Measurements from ENCODE around the gene UBL7. TPM values are rescaled to one million over a fixed set of nuclear protein-coding genes. Genes with fewer than 3 reads are reported as not detected.
"Not testable (repeated sequence)": the region's sequence is repeated elsewhere in the genome, so short reads cannot be mapped to it uniquely, and the experiment has no call there.

The UBL7 gene, protein sequence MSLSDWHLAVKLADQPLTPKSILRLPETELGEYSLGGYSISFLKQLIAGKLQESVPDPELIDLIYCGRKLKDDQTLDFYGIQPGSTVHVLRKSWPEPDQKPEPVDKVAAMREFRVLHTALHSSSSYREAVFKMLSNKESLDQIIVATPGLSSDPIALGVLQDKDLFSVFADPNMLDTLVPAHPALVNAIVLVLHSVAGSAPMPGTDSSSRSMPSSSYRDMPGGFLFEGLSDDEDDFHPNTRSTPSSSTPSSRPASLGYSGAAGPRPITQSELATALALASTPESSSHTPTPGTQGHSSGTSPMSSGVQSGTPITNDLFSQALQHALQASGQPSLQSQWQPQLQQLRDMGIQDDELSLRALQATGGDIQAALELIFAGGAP
- 47.4 and 54.8 TPM in 2 replicates for total RNA-seq

GRCh38 chr15:74460871-74461846 is at the start of gene UBL7:
Gene UBL7 (minus strand): TSS chr15:74461160. CDS start chr15:74458867, 2,293 bp downstream.
- peak; percentile 67 for DNase-seq (ENCODE audit: extremely low read depth, low read depth, low spot score)

DNA sequence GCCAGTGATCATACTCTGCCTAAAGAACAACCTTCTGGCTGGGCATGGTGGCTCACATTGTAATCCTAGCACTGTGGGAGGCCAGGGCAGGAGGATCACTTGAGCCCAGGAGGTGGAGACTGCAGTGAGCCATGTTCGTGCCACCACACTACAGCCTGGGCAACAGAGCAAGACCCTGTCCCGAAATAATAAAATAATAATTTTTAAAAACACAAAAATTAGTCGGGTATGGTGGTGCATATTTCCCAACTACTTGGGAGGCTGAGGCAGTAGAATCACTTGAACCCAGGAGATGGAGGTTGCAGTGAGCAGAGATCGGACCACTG is 45.5 kb upstream of the UBL7 start:
- DNase-seq (ENCODE audit: extremely low read depth, low read depth, low spot score), result no peak

DNA sequence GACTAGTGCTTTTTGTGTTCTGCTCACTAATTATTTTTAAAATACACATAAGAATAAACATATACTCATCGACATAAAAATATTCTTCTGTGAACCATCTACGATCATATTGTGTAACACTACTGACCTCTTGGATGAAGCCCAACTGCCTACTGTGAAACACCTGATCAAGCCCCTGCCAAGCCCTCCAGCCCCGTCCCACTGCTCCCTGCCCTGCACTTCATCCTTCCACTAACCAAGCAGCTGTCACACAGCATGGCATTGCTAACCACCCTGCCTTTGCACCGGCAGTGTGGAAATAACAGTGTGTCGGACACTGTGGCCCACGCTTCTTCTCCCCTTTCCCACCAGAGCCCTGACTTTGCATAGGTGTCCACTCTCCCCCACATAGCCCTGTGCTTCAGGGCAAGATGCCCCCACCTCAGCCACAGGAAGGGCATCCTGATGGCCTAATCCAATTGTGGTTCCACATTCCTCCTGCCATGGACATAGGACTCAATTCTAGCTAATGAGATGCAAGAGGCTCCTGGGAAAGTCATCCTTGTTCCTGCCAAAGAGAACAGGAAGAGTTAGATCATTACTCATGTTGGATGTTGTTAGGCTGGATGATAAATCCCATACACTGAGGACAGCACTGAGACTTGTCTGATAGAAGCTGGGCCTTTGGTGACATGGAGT is 45.0 kb upstream of the UBL7 start:
- no peak for DNase-seq (ENCODE audit: extremely low read depth, low read depth, low spot score)

- DNase-seq (ENCODE audit: extremely low read depth, low read depth, low spot score), result no peak
These were observed 43.9 kb upstream of the UBL7 start for GRCh38 chr15:74504836-74505235.

GRCh38 chr15:74504418-74504817 is 43.5 kb upstream of the UBL7 start:
- no peak for DNase-seq (ENCODE audit: extremely low read depth, low read depth, low spot score)

GRCh38 chr15:74502301-74502700 is 41.3 kb upstream of the UBL7 start:
- DNase-seq (ENCODE audit: extremely low read depth, low read depth, low spot score), result no peak

DNA sequence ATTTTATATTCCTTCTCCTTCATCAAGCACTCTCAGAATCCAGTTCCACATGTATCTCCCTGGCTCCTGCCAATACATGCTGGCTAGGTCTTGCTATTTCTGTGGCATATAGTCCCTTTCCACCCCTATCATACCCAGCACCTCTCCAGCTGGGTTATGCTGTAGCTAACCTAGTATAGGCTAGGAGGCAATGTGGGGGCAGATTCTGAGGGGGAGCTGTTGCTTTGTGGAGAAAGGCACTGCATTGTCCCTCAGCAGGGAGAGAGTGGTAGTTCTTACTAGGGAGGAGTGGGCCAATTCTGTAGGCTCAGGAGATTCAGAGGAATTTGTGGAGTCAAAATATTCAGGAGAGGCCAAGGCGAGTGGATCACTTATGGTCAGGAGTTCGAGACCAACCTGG is 39.4 kb upstream of the UBL7 start:
- DNase-seq (ENCODE audit: extremely low read depth, low read depth, low spot score), result no peak

DNA sequence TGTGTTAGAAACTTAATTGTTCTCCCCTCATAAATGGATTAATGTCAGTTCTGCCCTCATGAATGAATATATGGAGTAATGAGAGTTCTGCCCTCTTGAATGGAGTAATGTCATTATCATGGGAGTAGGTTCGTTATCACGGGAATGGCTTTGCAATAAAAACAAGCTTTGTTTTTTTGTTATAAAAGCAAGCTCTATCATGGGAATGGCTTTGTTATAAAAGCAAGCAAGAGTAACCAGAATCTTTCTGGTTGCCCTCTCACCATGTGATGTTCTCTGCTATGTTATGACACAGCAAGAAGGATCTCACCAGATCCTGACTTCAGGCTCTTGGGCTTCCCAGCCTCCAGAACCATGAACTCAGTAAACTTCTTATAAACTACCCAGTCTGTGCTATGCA is 38.4 kb upstream of the UBL7 start:
- no peak for DNase-seq (ENCODE audit: extremely low read depth, low read depth, low spot score)

GRCh38 chr15:74497584-74497983 is 36.6 kb upstream of the UBL7 start:
- no peak for DNase-seq (ENCODE audit: extremely low read depth, low read depth, low spot score)

GRCh38 chr15:74496648-74497047 is 35.7 kb upstream of the UBL7 start:
- DNase-seq (ENCODE audit: extremely low read depth, low read depth, low spot score), result no peak

DNA sequence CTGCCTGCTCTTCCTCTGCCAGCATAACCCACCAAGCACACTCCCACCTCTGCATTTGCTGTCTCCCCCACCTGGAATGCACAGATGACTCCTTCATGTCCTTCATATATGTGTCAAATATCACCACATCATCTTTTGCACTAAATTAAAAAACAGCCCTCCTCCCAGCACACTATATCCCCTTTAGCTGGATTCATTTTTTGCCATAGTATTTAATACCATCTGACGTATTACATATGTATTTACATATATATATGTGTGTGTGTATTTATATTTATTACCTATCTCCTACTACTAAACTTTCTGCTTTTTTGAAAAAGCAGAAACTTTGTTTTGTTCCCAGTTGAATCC is 29.4 kb upstream of the UBL7 start:
- no peak for DNase-seq (ENCODE audit: extremely low read depth, low read depth, low spot score)

- no peak for DNase-seq (ENCODE audit: extremely low read depth, low read depth, low spot score)
These were observed 28.8 kb upstream of the UBL7 start for GRCh38 chr15:74489518-74490338.

GRCh38 chr15:74488776-74489175 is 27.8 kb upstream of the UBL7 start:
- no peak for DNase-seq (ENCODE audit: extremely low read depth, low read depth, low spot score)

- DNase-seq (ENCODE audit: extremely low read depth, low read depth, low spot score), result no peak
These were observed 21.7 kb upstream of the UBL7 start for GRCh38 chr15:74482661-74483060.

- not testable (repeated sequence) for DNase-seq (ENCODE audit: extremely low read depth, low read depth, low spot score)
These were observed 19.4 kb upstream of the UBL7 start for GRCh38 chr15:74480364-74480763.

- not testable (repeated sequence) for DNase-seq (ENCODE audit: extremely low read depth, low read depth, low spot score)
These were observed 10.7 kb upstream of the UBL7 start for GRCh38 chr15:74471621-74472020.

GRCh38 chr15:74470631-74471395 is 9.9 kb upstream of the UBL7 start:
- DNase-seq (ENCODE audit: extremely low read depth, low read depth, low spot score), result no peak

GRCh38 chr15:74468341-74469032 is 7.5 kb upstream of the UBL7 start:
- no peak for DNase-seq (ENCODE audit: extremely low read depth, low read depth, low spot score)

DNA sequence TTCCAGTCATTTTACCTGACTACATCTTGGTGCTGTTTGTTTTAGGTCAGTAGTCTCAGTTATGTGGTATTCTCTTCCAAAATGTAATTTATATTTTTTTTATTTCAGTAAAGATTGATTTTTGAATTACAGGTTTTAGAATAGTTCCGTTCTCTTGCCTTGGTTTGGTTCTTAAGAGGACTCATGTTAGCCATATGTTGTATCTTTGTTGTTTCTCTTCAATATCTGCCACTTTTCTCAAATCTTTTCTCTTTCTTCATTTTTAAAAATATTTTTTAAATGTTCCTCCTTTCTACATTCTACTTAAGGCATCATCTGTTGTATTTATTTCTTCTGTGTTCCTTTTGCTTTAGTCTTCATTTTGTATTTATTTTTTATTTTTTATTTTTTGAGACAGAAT is 5.6 kb upstream of the UBL7 start:
- DNase-seq (ENCODE audit: extremely low read depth, low read depth, low spot score), result no peak
